Panc1 (cell line): ENCODE results near the gene IL15. TPM values are rescaled to one million over a fixed set of nuclear protein-coding genes. Genes with fewer than 3 reads are reported as not detected.

Experiments
- ATAC-seq: fragments of 200-7000 bp; cut with Tn5 transposase; 2 replicates; pipeline ENCODE4 v1.9.1; 2020; ENCODE audit warnings: mild to moderate bottlenecking, moderate library complexity
- BruUV-seq: library from RNA; stranded (reverse); fragments of 400-500 nt; replicated peaks from 2 replicates; lab custom pipeline; 2021; lab: Mats Ljungman, UMichigan
- CTCF ChIA-PET: fragments of 300-600 bp; sonication (Branson Sonifier 250); formaldehyde crosslinking; loops from one replicate; lab custom pipeline; 2022; ENCODE audit warnings: antibody characterized with exemption; lab: Charles Lee
- POLR2A ChIA-PET: fragments of 300-600 bp; sonication (Branson Sonifier 250); formaldehyde crosslinking; loops from one replicate; lab custom pipeline; 2022; ENCODE audit warnings: antibody characterized with exemption; lab: Charles Lee
- DNase-seq: peaks from one replicate; pipeline ENCODE4 v3.0.0-alpha.2; 2010; ENCODE audit warnings: low read depth, low spot score
- H3K27ac ChIP-seq: 2 replicates; pipeline ENCODE4 v1.5.1; 2011; ENCODE audit warnings: mild to moderate bottlenecking, low read length, inconsistent platforms
- H3K27me3 ChIP-seq: fragments of 200-500 bp; sonication (Bioruptor generic); 2 replicates; pipeline ENCODE4 v1.6.0; 2014; ENCODE audit warnings: low read length, inconsistent platforms; ENCODE audit not compliant: control insufficient read depth, insufficient read depth
- H3K36me3 ChIP-seq: fragments of 200-500 bp; sonication (Bioruptor generic); 2 replicates; pipeline ENCODE4 v1.5.1; 2014; ENCODE audit warnings: inconsistent platforms, mild to moderate bottlenecking, low read length, moderate library complexity; ENCODE audit not compliant: control insufficient read depth, insufficient read depth
- H3K4me1 ChIP-seq: 2 replicates; pipeline ENCODE4 v1.5.1; 2011; ENCODE audit warnings: inconsistent platforms, mild to moderate bottlenecking, low read length, moderate library complexity; ENCODE audit not compliant: control insufficient read depth, insufficient read depth
- H3K4me3 ChIP-seq, 2 experiments: 2 replicates each; pipeline ENCODE4 v1.5.1; 2011 to 2012; ENCODE audit warnings: low read depth in 2 of 2, low read length in 2 of 2, mild to moderate bottlenecking in 2 of 2, inconsistent platforms in 1 of 2, moderate library complexity in 1 of 2
- H3K9me3 ChIP-seq: fragments of 200-500 bp; sonication (Bioruptor generic); 2 replicates; pipeline ENCODE4 v1.5.1; 2014; ENCODE audit warnings: low read depth, mild to moderate bottlenecking, inconsistent platforms, low read length, moderate library complexity; ENCODE audit not compliant: control insufficient read depth, insufficient read depth
- CTCF ChIP-seq: fragments of 450-650 bp; IDR thresholded peaks from 2 replicates; pipeline ENCODE4 v1.5.1; 2017; ENCODE audit warnings: mild to moderate bottlenecking
- POLR2AphosphoS5 ChIP-seq: IDR thresholded peaks from 2 replicates; pipeline ENCODE4 v1.6.1; 2012; ENCODE audit warnings: mild to moderate bottlenecking, low read depth, low read length, moderate library complexity
- REST ChIP-seq, 2 experiments: IDR thresholded peaks; 2 replicates each; pipeline ENCODE4 v1.6.1; 2011 to 2012; ENCODE audit warnings: low read depth in 2 of 2, control low read depth in 1 of 2, low read length in 1 of 2, mild to moderate bottlenecking in 1 of 2, moderate library complexity in 1 of 2; ENCODE audit not compliant: insufficient read depth in 1 of 2
- SIN3A ChIP-seq: IDR thresholded peaks from 2 replicates; pipeline ENCODE4 v1.6.1; 2012; ENCODE audit warnings: low read depth, mild to moderate bottlenecking, low read length, moderate library complexity, borderline replicate concordance; ENCODE audit not compliant: insufficient read depth
- TCF7L2 ChIP-seq: IDR thresholded peaks from 2 replicates; pipeline ENCODE4 v1.6.1; 2011; ENCODE audit warnings: mild to moderate bottlenecking, low read depth, low read length, inconsistent platforms
- in situ Hi-C: cut with HindIII; loops from 2 replicates; pipeline ENCODE4 v1.10.0; 2016; ENCODE audit warnings: low sequenced_read_pairs, low pct_unique_long_range_greater_than_20kb
- intact Hi-C: fragments of 100-400 bp; cut with micrococcal nuclease; formaldehyde crosslinking; loops from one replicate; pipeline ENCODE4 v1.10.0; 2022; ENCODE audit not compliant: unreplicated experiment
- total RNA-seq: library from RNA; stranded (reverse); gene quantifications from one replicate; pipeline ENCODE4 v1.2.1, GENCODE V29; 2021; ENCODE audit not compliant: unreplicated experiment

Gene IL15
- total RNA-seq, 1 experiment from 2014 or later: 2.7 TPM

GRCh38 chr4:141630854-141631253 lies 5.5 kb upstream of the IL15 start:
- ChIA-PET POLR2A (no interaction called here), CTCF (no interaction called here)
- H3K27ac ChIP-seq: no peak overlapping the region
- in situ Hi-C loops: no loop called here
- H3K27me3 ChIP-seq: no peaks in the 10 kb centered on the region
- no peak overlapping the region for H3K4me3 ChIP-seq
- no peaks in the 10 kb centered on the region for H3K36me3 ChIP-seq
- no peak for DNase-seq
- H3K4me1 ChIP-seq: no peaks in the 10 kb centered on the region
- intact Hi-C loops: no loop called here
- no TSS peak for BruUV-seq
- no peaks in the 10 kb centered on the region for H3K9me3 ChIP-seq
- no peak for ATAC-seq
- TF ChIP-seq CTCF (no peak), TCF7L2 (no peak), SIN3A (no peak), REST (IDR thresholded peaks at IDR 0.05; ENCODE audit: insufficient read depth in 1 of 2, low read depth in 2 of 2, low read length in 1 of 2) (no peak)

GRCh38 chr4:141635736-141636081 lies 674 bp upstream of the IL15 start:
- H3K4me3 ChIP-seq: peak overlapping the region; percentile 71 to 74
- ChIA-PET POLR2A (no interaction called here), CTCF (no interaction called here)
- no peaks in the 10 kb centered on the region for H3K27me3 ChIP-seq
- intact Hi-C loops (no loop called here), in situ Hi-C loops (no loop called here)
- H3K4me1 ChIP-seq: peaks cover 5% of the 10 kb centered on the region; the same call in 1 of the 2 replicates
- no peak overlapping the region for H3K27ac ChIP-seq
- DNase-seq (no peak), ATAC-seq (no peak; the same call in 1 of the 2 replicates)
- no peaks in the 10 kb centered on the region for H3K9me3 ChIP-seq
- no peaks in the 10 kb centered on the region for H3K36me3 ChIP-seq
- BruUV-seq: no TSS peak
- TF ChIP-seq TCF7L2: no peak
- no peak for TF ChIP-seq POLR2AphosphoS5
- TF ChIP-seq REST (IDR thresholded peaks at IDR 0.05; ENCODE audit: insufficient read depth in 1 of 2, low read depth in 2 of 2, low read length in 1 of 2): no peak
- no peak for TF ChIP-seq CTCF
- TF ChIP-seq SIN3A: no peak
